Suppressor macrophage (primary cell): Measurements from ENCODE around the gene ACKR1.

Experiments
- DNase-seq, 4 experiments: peaks; one replicate each; pipeline ENCODE4 v3.0.0-alpha.2; 2020 to 2022
- total RNA-seq, 17 experiments: gene quantifications; one replicate each; lab custom pipeline; 2026; ENCODE audit warnings: mixed read lengths in 6 of 17, inconsistent platforms in 3 of 17; lab: John Stamatoyannopoulos, UW

The ACKR1 gene, protein sequence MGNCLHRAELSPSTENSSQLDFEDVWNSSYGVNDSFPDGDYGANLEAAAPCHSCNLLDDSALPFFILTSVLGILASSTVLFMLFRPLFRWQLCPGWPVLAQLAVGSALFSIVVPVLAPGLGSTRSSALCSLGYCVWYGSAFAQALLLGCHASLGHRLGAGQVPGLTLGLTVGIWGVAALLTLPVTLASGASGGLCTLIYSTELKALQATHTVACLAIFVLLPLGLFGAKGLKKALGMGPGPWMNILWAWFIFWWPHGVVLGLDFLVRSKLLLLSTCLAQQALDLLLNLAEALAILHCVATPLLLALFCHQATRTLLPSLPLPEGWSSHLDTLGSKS
- total RNA-seq: 0 to 2.3 (median 0) reads per million in 17 experiments

- no peak for DNase-seq
Observed at GRCh38 chr1:159204161-159205141, at the start of gene ACKR1. TSS of gene ACKR1 (plus strand) at chr1:159204875. CDS start at chr1:159204960, 85 bp downstream.

- peak; percentile 79 to 90 (median 82) for DNase-seq
Observed at GRCh38 chr1:159161001-159161718, 43.5 kb upstream of the ACKR1 start.

DNA sequence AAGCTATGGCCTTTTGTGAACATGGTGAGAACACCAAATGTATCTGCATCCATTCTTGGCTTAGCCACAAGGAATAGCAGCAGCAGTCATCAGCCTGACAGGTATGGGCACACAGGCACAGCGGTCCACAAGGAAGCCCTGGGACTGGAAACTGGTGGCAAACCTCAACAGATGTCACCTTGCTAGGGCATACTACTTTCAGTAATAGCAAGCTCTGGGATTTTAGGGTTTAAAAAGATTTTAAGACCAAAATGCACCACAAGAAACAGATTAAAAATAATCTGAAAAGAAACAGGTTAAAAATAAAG, 43.0 kb upstream of the ACKR1 start:
- no peak for DNase-seq

- peak; percentile 29 to 75 (median 64) for DNase-seq
Observed at GRCh38 chr1:159162516-159163265, 42.0 kb upstream of the ACKR1 start.

DNA sequence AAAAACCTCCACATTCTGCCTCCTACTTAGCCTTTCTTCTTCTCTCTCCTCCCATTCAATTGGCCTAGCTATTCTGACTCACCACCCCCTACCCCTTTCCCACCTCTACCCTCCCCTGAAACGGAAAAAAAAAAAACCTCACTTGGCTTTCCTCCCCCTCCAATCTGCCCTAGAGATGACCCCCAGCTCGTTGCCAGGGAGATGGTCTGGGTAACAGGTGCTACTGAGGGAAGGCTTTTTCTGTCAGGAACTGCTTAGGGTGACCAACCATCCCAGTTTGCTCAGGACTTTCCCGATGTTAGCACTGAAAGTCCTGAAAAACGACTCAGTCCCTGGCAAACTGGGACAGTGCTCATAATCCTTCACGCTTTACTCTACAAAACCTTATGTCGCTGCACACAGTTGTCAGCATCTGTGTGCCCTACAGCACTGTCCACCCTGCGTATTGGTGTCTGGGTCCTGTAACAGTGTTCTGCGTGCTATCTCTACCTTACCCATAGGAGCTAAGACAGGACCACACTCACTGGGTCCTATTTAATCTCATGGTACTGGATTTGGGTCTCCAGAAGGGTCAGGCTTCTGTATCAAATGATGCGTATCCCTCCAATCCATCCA, 41.0 kb upstream of the ACKR1 start:
- DNase-seq: no peak

DNA sequence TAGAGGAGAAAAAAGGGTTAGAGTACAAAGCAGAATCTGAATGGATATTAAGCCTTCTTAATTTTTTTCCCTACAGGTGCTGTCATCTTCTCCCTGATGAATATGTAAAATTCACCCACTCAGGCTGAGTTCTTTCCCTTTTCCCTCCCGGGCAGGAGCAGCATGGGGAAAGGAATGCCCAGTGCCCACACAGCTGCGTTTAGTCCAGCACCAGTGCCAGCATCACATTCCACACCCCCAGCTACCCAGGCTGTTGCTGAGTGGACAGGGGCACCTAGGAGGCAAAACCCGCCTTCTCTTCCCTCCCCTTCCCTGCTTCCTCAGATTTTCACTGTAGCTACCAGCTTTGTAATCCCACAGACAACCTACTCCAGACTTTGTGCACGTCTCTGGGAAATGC, 36.6 kb upstream of the ACKR1 start:
- DNase-seq: no peak

DNA sequence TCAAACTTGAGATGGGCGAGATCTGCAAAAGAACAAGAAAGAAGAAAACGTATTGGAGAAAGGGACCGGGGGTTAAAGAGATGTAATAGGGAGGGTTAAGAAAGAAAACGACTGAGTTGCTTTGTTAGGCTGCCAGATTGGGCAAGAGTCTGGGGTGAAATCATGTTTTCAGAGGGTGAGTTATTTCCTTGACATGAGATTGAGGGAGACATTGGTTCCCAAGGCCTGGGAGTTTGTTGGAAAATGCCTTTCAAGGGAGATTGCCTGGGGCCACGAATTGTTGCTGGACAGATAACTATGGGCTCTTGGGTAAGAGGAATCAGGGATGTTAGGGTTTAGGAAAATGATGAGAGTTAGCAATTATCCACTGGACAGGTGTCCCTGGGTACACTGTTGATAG, 34.0 kb upstream of the ACKR1 start:
- DNase-seq: no peak

GRCh38 chr1:159171254-159171687, 33.4 kb upstream of the ACKR1 start, which contains the start of gene CADM3:
TSS of gene CADM3 (plus strand) at chr1:159171615. CDS start at chr1:159171766, 151 bp downstream.
- no peak for DNase-seq

- DNase-seq: no peak
Observed at GRCh38 chr1:159171688-159172501, 32.8 kb upstream of the ACKR1 start.

DNA sequence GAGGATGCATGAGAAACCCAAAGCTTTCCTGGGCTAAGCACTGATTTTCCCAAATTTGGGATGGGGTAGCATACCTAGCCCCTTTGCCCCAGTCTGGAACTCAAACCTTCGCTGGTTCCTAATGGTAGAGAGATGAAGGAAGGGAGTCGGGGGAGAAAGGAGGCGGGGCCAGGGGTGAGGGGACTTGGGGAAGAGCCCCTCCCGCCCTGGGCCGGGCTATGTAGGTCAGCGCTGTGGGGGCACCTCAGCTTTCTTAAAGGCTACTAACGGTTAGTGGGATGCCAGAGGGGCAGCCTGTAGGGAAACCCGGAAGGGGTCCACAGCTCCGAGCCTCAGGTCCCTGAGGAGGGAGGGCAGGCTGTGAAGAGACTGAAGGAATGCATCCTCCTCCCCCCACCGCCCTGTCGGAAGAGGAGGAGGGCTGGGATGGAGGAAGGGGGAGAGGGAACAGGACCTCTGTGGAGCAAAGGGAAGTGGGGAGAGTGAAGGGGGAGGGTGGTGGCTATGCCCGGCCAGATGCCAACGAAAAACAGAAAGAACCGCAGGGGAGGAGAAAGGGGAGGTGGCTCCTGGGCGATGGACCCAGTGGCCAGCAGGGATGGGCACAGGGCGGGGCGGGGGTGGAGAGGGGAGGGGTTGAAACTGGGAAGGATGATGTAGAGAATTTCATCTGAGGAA, 31.9 kb upstream of the ACKR1 start:
- DNase-seq: peak; percentile 29 to 50 (median 40)

DNA sequence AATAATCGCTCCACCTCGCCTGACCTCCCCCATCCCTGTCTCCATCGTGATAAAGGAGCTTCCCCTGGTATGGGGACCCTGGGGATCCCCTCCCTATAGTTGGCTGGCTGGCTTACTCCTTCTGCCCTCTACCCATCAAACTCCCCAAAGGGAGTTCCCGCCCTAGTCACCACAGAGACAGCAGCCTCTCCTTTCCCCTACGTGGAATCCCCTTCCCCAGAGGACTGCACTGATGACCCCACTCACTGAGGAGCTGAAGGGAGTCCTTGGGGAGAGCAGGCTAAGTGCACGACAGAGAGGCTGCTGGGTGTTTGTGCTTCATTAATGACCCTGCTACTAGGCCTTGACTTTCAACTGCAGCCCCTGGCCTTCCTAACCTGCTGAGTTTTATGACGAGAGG, 31.4 kb upstream of the ACKR1 start:
- no peak for DNase-seq

- no peak for DNase-seq
Observed at GRCh38 chr1:159175571-159175970, 29.1 kb upstream of the ACKR1 start.

DNA sequence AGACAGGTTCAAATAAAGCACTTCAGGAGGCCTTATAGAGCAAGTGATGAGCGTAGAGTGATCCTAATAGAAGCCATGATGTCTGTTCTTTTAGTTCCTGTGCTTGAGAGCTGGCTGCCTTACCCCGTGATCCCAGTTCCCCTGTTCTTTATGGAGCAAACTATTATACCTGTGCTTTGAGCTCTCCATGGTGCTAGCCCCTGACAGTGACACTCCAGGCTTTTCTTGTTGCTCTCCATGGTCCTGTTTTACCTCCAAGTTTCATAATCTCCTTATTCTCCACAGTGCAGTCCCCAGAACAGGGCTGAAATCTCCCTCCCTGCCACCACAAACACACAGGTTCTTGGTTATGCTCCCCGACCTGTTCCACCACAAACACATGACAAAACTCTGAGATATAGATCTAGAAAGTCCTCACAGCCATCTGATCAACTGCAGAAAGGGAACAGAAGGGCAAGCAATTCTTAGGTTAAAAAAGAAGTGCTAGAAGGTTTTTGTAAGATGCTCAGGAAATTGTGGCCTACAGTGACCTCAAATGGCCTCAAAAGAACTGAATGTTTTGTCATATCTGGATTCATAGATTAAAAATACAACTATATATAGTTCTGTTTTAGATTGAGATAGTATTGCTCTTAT, 27.3 kb upstream of the ACKR1 start:
- peak; percentile 49 to 76 (median 57) for DNase-seq

DNA sequence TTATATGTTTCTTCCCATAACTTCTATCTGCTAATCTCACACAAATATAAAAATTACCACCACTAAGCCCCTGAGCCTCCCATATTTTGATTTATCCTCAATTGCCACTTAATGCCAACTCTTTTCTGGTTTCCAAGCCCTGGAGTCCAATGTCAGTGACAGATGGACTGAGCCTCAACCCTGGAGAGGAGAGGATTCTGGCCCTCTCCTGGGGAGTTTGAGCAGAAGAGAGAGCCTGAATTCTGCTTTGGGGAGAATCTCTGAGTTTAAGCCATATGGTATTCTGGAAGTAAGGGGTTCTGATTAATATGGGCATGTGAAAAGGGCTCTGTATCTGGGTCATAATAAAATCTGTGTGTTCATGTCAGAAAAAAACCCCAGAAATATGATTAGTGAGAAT, 24.8 kb upstream of the ACKR1 start:
- DNase-seq: no peak

GRCh38 chr1:159180516-159180915, 24.2 kb upstream of the ACKR1 start:
- no peak for DNase-seq

- DNase-seq: no peak
Observed at GRCh38 chr1:159181328-159182024, 23.2 kb upstream of the ACKR1 start.

DNA sequence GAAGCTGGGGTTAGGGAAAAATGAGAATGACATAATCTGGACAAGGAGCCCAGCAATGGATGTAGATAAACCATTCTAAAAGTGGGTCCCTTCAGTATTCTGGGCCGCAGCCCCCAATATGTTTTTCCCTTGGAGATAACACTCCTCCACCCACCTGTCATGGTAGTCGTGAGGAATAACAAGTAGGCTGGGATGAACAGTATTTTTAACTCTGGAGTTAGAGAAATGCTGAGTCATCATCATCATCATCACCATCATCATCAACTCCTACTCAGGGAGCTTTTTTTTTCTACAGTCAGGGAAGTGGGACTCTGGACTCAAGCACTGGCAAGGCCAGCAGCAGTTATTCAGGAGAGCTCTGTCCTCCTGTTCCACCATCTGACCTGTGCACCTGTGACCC, 20.5 kb upstream of the ACKR1 start:
- no peak for DNase-seq

DNA sequence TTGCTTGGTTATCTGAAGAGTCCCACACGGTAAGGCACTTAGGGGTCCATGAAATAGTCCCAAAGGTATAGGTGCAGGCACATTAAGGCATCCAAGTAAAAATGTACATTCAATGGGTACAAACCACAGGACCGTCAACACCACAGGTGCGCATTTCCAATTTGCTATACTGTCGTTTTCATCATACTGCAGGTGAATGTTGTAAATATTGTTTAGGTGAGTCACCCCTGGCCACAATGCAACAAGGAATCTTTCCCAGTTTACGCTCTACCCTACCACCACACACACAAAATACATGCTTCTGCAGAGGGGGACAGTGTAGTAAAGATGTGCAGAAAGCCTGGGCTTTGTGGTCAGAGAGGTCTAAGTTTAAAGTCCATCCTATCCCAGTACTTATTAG, 19.6 kb upstream of the ACKR1 start:
- no peak for DNase-seq

- DNase-seq: no peak
Observed at GRCh38 chr1:159187033-159187432, 17.6 kb upstream of the ACKR1 start.
